Inferior parietal cortex (tissue), 1 donor: ENCODE data around the gene PITX2.
A peak's percentile ranks its signal among the peaks of the same experiment; 100 is the strongest.
"Not testable (repeated sequence)": the region's sequence is repeated elsewhere in the genome, so short reads cannot be mapped to it uniquely, and the experiment has no call there.

Source experiments
- DNase-seq: peaks from one replicate; pipeline ENCODE4 v3.0.0-alpha.2; 2016; ENCODE audit errors: extremely low spot score

Gene PITX2

DNA sequence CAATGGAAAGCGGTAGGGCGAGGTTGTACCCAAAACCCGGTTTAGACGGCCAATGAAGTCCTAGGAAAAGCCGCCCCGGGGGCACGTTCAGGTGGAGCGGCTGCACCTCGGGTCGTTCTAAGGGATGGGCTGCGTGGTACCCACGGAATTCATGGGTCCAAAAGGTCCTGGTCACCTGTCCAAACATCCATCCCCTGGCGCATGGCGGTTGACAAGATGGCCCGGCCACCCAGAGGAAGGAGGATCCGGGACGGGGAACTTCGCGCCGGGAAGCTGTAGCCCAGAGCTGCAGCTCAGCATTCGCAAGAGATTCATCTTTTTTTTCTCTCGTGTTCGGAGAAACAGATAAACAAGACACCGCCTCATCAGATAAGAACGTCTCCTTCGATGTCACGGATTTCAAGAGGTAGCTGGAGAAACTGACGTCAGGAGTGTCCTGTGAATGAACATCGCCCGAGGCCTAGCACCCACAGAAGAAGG lies 10.9 kb downstream of the PITX2 start:
- DNase-seq, result no peak

DNA sequence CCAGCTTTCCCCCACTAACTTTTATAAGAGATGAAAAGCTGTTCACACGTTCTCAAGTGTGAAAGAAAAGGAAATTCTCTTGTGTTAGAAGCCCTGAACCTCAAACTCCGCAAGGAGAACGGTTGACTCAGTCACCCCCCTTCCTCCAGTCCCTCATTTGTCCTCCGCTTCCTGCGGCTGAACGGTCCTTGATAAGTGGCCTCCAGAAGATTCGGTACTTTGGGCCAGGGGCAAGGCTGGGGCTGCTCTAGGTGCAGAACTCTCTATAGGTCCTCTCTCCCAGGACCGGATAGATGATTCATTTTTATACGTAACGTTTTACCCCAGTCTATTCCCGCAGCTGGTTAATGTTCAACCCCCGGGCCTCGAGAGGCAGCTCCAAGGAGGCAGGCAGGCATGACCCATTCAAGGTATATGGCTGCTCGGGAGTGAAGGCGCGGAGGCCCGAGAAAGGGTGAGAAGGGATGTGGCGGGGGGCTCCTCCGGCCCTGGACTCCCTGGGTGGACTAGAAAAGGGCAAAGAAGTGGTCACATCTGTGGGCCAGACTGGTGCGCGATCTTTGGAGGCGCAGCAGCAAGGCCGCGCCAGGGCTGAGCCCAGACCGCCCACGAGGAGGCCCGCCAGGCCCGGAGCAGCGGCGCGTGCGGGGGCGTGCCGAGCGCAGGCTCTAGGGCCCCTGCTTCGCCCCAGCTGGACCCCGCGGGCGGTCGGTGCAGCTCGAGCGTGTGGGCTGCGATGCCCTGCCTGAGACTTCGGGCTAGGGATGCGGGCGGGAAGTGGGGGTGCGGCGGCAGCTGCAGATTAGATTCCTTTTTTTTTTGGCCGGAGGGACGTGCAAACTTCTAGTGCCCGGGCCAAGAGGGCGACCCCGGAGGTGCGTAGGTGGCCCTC lies 11.7 kb downstream of the PITX2 start:
- no peak for DNase-seq

DNA sequence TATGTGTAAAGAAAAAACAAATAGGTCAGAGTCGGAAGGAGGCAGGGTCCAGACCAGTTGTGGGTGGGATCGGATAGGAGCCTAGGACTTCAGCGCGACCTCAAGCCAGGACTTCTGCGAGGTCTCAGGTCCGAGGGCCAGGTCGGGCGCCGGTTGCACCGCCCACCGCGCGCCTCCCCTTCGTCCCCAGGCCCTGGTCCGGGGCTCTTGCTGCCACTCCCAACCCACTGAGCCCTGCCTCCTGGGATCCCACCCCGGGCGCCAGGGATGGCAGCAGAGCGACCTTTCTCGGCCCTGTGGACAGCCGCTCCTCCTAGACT lies 12.3 kb downstream of the PITX2 start:
- no peak for DNase-seq

DNA sequence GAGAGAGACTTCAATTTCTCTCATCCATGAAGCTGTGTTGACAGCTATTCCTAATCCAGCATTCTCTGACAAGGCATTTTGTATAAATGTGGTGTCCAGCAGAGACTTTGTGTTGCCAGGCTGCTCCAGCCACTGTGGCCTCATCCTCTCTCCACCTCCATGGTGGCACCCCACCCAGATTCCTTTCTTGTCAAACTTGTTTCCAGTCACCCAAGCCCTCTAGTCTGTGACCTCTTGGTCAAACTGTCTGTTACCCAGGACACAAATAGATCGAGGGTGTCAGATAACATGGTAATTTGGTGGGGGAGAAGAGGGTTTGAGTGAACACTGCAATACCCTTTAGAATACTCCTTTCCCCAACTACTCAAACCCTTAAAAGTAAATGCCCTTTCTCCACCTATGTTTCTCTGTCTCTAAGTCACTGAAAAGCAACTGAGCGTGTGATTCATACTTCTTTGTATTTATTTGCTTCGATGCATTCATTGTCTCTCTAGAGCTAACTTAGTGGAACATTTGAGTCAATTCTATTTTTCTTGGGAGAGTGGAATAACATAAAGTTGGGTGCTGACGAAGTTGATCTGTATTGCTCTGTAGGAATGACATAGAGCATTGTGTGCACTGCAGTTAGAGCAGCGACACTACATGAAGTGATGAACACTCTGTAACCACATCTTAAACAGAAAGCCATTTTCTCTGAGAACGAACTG lies 13.7 kb downstream of the PITX2 start:
- DNase-seq, result no peak

DNA sequence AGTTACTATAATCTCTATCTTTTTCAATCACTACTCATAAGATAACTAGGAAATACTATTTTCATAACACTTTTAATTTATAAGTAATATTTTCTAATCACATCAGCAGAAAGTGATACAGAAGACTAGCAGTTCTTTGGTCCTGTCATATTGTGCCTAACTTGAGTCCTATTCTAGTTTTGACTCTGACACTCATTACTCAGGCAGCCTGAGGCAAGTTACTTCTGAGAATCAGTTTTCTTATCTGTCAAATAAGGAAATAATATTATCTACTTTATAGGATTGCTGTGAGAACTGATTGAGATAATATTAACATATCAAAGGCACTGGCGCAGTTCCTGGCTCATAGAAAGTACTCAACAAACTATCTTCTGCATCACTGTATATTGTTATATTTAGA lies 17.8 kb downstream of the PITX2 start:
- no peak for DNase-seq

DNA sequence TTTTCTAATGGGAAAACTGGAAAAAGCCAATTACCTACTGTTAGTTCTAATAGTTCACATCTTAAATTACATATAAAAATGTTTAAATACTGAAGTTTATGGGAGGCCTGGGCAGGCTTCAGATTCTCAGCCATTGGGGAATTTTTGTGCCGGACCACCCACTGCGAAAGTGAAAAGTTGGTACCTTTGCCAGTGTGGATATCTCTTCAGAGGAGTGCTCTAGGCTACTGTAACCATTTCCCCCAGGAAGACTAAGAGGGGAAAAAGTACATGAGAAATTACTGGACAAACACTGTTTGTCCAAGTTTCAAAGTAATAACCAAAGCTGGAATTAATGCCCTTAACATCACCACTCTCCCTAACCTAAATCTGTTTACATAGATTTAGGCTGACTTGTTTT lies 20.8 kb downstream of the PITX2 start:
- no peak for DNase-seq

DNA sequence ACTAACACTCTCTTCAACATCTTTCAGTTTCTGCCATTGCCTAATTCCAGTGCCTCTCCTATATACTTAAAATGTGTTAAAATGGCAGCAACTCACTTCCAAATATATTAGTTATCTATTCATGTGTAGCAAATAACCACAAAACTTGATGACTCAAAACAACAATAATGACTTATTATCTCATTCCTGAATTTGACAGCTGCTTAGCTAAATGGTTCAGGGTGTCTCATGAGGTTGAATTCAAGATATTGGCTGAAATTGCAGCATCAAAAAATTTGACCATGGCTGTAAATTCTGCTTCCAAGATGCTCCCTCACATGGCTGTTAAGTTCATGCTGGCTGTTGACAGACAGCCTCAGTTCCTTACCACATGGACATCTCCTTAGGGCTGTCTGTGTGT lies 25.3 kb downstream of the PITX2 start:
- DNase-seq, result no peak

DNA sequence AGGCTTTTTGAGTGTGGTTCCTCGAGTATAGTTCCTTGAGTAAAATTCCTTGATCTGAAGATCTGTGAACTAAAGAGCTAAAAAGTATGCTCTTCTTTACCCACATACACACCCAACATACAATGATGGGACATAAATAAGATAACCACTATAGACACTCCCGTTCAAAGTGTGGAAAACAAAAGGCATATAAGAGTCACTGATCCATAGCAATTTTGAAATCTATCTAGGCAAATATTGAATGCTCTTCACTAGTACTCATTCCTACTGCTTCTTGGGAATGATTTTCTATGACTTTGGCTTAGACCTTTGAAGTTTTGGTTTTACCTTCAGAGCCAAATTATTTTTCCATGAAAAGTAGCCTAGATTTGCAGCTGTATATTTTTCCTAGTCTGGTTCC lies 26.4 kb downstream of the PITX2 start:
- no peak for DNase-seq

DNA sequence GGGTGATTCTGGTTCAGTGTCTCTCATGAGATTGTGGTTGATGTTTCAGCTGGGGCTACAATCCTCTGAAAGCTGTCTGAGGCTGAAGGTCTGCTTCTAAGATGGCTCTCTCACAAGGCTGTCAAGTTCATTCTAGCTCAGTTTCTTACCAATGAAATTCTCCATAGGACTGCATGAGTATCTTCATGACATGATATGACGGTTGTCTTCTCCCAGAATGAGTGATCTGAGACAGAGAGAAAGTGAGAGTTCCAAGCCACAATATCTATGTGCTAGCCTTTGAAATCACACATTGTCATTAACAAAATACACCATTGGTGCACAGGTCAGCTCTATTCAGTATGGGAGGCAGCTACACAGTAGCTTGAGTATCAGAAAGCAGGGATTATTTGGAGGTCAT lies 27.3 kb downstream of the PITX2 start:
- DNase-seq, result no peak

DNA sequence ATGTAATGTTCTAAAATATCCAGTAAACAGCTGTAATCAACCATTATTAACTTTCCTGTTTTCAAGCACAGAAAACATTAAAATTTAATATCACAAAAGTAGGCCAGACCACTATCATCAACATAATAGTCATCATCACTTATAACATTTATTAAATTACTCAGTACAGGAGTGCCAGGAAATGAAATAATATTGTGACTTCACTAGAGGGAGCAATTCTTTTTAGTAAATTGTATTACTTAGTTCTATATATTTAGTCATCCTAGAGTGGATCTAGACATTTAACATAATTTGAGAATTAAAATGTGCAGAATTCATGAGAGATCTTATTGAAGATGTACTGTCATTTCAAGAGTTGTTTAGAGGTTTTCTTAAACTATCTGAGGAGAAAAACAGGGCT lies 33.6 kb downstream of the PITX2 start:
- no peak for DNase-seq

DNA sequence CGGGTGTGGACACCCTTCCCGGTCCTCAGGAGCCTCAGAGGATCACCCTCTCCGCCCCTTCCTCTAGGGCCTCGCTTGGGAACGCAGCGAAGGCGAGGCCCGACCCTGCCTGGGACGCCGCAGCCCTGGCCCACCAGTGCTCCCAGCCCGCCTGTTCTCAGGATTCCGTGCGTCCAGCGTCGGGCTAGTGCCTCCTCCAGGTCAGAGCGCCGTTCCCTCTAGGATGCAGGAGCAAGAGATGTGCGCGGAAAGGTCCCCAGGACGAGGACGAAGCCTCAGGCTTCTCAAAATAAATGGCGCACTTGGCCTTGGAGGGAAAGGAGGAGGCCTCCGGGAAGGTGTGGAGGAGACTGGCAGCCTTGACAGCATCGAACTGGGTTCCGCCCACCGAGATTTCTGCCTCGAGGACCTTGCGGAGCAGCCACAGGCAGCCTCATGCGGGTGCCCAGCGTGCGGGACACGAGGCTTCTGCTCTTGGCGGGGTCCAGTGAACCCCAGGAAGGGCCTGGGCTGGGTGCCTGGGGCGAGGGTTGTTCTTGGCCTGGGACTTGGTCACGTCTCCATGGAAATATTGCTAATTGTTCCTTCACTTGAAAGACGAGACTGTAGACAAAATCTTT lies 35.1 kb downstream of the PITX2 start:
- no peak for DNase-seq

DNA sequence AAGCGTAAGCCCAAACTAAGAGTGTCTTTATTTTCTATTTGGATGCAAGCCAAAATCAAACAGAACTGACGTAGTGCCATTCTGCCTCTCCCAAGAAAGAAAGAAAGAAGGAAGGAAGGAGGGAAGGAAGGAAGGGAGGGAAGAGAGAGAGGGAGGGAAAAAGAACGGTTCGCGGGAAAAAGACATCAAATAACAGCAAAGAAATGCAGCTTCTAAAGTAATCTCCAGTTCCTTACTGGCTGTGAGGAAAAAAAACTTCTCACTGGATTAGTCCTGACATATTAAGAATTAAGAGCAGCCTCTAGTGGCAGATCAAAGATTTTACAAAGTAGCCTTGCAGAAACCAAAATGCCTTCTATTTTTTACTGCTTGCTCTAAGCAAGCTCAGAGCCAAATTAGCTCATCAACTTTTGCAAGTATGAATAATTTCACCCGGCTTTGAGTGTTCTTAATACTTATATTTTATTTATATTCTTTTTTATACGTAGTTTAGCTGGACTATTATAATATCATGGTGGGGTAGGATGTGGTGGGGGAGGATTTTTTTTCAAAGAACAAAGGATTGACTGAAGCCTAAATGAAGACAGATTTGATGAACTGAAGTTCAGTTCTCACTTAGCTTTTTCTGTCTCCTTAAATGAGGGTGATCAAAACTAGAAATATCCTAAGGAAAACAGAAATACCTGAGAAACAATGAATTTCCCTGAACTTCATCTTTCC lies 36.6 kb downstream of the PITX2 start:
- DNase-seq, result peak; percentile 27

DNA sequence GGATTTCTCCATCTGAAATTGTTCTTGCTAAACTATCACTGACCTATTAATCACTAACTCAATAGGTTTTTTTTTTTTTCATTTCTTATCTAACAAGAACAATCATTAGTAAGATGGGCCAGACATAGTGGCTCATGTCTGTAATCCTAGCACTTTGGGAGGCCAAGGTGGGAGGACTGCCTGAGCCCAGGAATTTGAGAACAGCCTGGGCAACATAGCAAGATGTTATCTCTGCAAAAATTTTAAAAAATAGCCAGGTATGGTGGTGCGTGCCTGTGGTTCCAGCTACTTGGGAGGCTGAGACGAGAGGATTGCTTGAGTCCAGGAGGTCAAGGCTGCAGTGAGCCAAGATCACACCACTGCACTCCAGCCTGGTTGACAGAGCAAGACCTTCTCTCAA lies 46.2 kb downstream of the PITX2 start:
- DNase-seq, result not testable (repeated sequence)
